HG03097 (cell line): ENCODE results near the gene PIK3AP1.

Experiments
- ATAC-seq: cut with Tn5 transposase; IDR thresholded peaks from one replicate; pipeline ENCODE4 v1.9.1; 2021; ENCODE audit not compliant: unreplicated experiment, low FRiP score

Gene PIK3AP1

GRCh38 chr10:96724621-96725020, 4.3 kb upstream of the PIK3AP1 start:
- ATAC-seq = no peak

GRCh38 chr10:96721207-96721572, 876 bp upstream of the PIK3AP1 start:
- ATAC-seq = no peak

- ATAC-seq = no peak
These were observed 378 bp downstream of the PIK3AP1 start for GRCh38 chr10:96719850-96720421.

GRCh38 chr10:96719200-96719599, 1.1 kb downstream of the PIK3AP1 start:
- no peak for ATAC-seq

GRCh38 chr10:96718304-96718990, 1.9 kb downstream of the PIK3AP1 start:
- no peak for ATAC-seq

- ATAC-seq = no peak
These were observed 3.9 kb downstream of the PIK3AP1 start for GRCh38 chr10:96716390-96716789.

- no peak for ATAC-seq
These were observed 5.5 kb downstream of the PIK3AP1 start for GRCh38 chr10:96714746-96715255.

GRCh38 chr10:96714031-96714590, 6.2 kb downstream of the PIK3AP1 start:
- no peak for ATAC-seq

- ATAC-seq = no peak
These were observed 7.5 kb downstream of the PIK3AP1 start for GRCh38 chr10:96712662-96713271.

- ATAC-seq = no peak
These were observed 9.1 kb downstream of the PIK3AP1 start for GRCh38 chr10:96711048-96711728.

GRCh38 chr10:96709525-96709924, 10.8 kb downstream of the PIK3AP1 start:
- ATAC-seq = no peak

- ATAC-seq = no peak
These were observed 11.3 kb downstream of the PIK3AP1 start for GRCh38 chr10:96708996-96709395.

GRCh38 chr10:96708456-96708855, 11.9 kb downstream of the PIK3AP1 start:
- no peak for ATAC-seq

GRCh38 chr10:96706331-96706853, 13.9 kb downstream of the PIK3AP1 start:
- no peak for ATAC-seq

GRCh38 chr10:96705134-96705533, 15.2 kb downstream of the PIK3AP1 start:
- ATAC-seq = no peak

- no peak for ATAC-seq
These were observed 15.8 kb downstream of the PIK3AP1 start for GRCh38 chr10:96704563-96704962.

- ATAC-seq = no peak
These were observed 17.0 kb downstream of the PIK3AP1 start for GRCh38 chr10:96703358-96703757.

- ATAC-seq = no peak
These were observed 19.0 kb downstream of the PIK3AP1 start for GRCh38 chr10:96701265-96701664.

- ATAC-seq = peak; percentile 63
These were observed 19.8 kb downstream of the PIK3AP1 start for GRCh38 chr10:96700374-96701099.

- ATAC-seq = no peak
These were observed 20.7 kb downstream of the PIK3AP1 start for GRCh38 chr10:96699613-96700012.
